ENCODE results near the gene BRD2. TPM values are rescaled to one million over a fixed set of nuclear protein-coding genes. Genes with fewer than 3 reads are reported as not detected.

Gene BRD2
- total RNA-seq, 1 donor from 2014 or later: 186 TPM

GRCh38 chr6:33019372-33019771 is 51.0 kb downstream of the BRD2 start:
- H3K9me3 Mint-ChIP-seq (ENCODE audit: unreplicated experiment): no peaks in the 10 kb centered on the region
- TF ChIP-seq CTCF (IDR thresholded peaks at IDR 0.05; ENCODE audit: unreplicated experiment): no peak
- H3K27me3 Mint-ChIP-seq (ENCODE audit: unreplicated experiment): no peaks in the 10 kb centered on the region
- H3K4me3 Mint-ChIP-seq (ENCODE audit: unreplicated experiment): no peak overlapping the region
- DNase-seq (ENCODE audit: low spot score): no peak
- no peaks in the 10 kb centered on the region for H3K36me3 Mint-ChIP-seq (ENCODE audit: low read depth, unreplicated experiment)
- no peak overlapping the region for H3K27ac Mint-ChIP-seq (ENCODE audit: unreplicated experiment)
- H3K4me1 Mint-ChIP-seq (ENCODE audit: unreplicated experiment): peaks cover 24% of the 10 kb centered on the region

GRCh38 chr6:33021917-33022316 is 53.5 kb downstream of the BRD2 start:
- DNase-seq (ENCODE audit: low spot score): no peak
- no peaks in the 10 kb centered on the region for H3K27me3 Mint-ChIP-seq (ENCODE audit: unreplicated experiment)
- no peaks in the 10 kb centered on the region for H3K9me3 Mint-ChIP-seq (ENCODE audit: unreplicated experiment)

GRCh38 chr6:33023536-33023935 is 55.1 kb downstream of the BRD2 start:
- Mint-ChIP-seq H3K27ac (ENCODE audit: unreplicated experiment) (no peak overlapping the region), H3K27me3 (ENCODE audit: unreplicated experiment) (no peaks in the 10 kb centered on the region), H3K4me3 (ENCODE audit: unreplicated experiment) (no peak overlapping the region), H3K4me1 (ENCODE audit: unreplicated experiment) (peaks cover 22% of the 10 kb centered on the region), H3K9me3 (ENCODE audit: unreplicated experiment) (no peaks in the 10 kb centered on the region), H3K36me3 (ENCODE audit: low read depth, unreplicated experiment) (no peaks in the 10 kb centered on the region)
- no peak for DNase-seq (ENCODE audit: low spot score)
- no peak for TF ChIP-seq CTCF (IDR thresholded peaks at IDR 0.05; ENCODE audit: unreplicated experiment)

More at GRCh38 chr6:33021917-33022316, 53.5 kb downstream of the BRD2 start:
- no peak for TF ChIP-seq CTCF (IDR thresholded peaks at IDR 0.05; ENCODE audit: unreplicated experiment)
- Mint-ChIP-seq H3K4me1 (ENCODE audit: unreplicated experiment) (peaks cover 24% of the 10 kb centered on the region), H3K27ac (ENCODE audit: unreplicated experiment) (no peak overlapping the region), H3K4me3 (ENCODE audit: unreplicated experiment) (no peak overlapping the region), H3K36me3 (ENCODE audit: low read depth, unreplicated experiment) (no peaks in the 10 kb centered on the region)

- TF ChIP-seq CTCF (IDR thresholded peaks at IDR 0.05; ENCODE audit: unreplicated experiment): no peak
- Mint-ChIP-seq H3K27ac (ENCODE audit: unreplicated experiment) (no peak overlapping the region), H3K4me3 (ENCODE audit: unreplicated experiment) (no peak overlapping the region), H3K4me1 (ENCODE audit: unreplicated experiment) (peaks cover 22% of the 10 kb centered on the region), H3K9me3 (ENCODE audit: unreplicated experiment) (no peaks in the 10 kb centered on the region), H3K27me3 (ENCODE audit: unreplicated experiment) (no peaks in the 10 kb centered on the region), H3K36me3 (ENCODE audit: low read depth, unreplicated experiment) (no peaks in the 10 kb centered on the region)
- no peak for DNase-seq (ENCODE audit: low spot score)
Observed at GRCh38 chr6:33024521-33024920, 56.1 kb downstream of the BRD2 start.

- Mint-ChIP-seq H3K4me3 (ENCODE audit: unreplicated experiment) (no peak overlapping the region), H3K36me3 (ENCODE audit: low read depth, unreplicated experiment) (no peaks in the 10 kb centered on the region), H3K27ac (ENCODE audit: unreplicated experiment) (peak overlapping the region; percentile 44), H3K9me3 (ENCODE audit: unreplicated experiment) (no peaks in the 10 kb centered on the region), H3K4me1 (ENCODE audit: unreplicated experiment) (peaks cover 19% of the 10 kb centered on the region), H3K27me3 (ENCODE audit: unreplicated experiment) (peaks cover 3% of the 10 kb centered on the region)
- TF ChIP-seq CTCF (IDR thresholded peaks at IDR 0.05; ENCODE audit: unreplicated experiment): no peak
- DNase-seq (ENCODE audit: low spot score): no peak
Observed at GRCh38 chr6:33028220-33028849, 59.9 kb downstream of the BRD2 start.

Data from endothelial cell (in vitro differentiated cells).